Loucy (cell line): ENCODE data around the gene EFS.
"Not testable (repeated sequence)": the region's sequence is repeated elsewhere in the genome, so short reads cannot be mapped to it uniquely, and the experiment has no call there.

ENCODE experiments used
- H2AFZ ChIP-seq: fragments of 200-600 bp; sonication (generic); 2 replicates; pipeline ENCODE4 v1.6.0; 2016; ENCODE audit warnings: antibody characterized with exemption, mild to moderate bottlenecking, low read length, moderate library complexity
- H3F3A ChIP-seq: fragments of 200-600 bp; 2 replicates; pipeline ENCODE4 v1.6.0; 2016; ENCODE audit warnings: antibody characterized with exemption, low read depth, mild to moderate bottlenecking
- H3K27me3 ChIP-seq: fragments of 200-600 bp; sonication (generic); 2 replicates; pipeline ENCODE4 v1.6.1; 2014; ENCODE audit warnings: low read length, mild to moderate bottlenecking; ENCODE audit not compliant: insufficient read depth, poor library complexity, severe bottlenecking
- H3K36me3 ChIP-seq: fragments of 200-600 bp; sonication (generic); 2 replicates; pipeline ENCODE4 v1.6.1; 2016; ENCODE audit warnings: low read length; ENCODE audit not compliant: insufficient read depth
- H3K4me1 ChIP-seq: fragments of 200-600 bp; sonication (generic); 2 replicates; pipeline ENCODE4 v1.5.1; 2014; ENCODE audit warnings: low read length, mild to moderate bottlenecking; ENCODE audit not compliant: insufficient read depth, poor library complexity, severe bottlenecking
- H3K4me2 ChIP-seq: fragments of 200-600 bp; sonication (generic); 2 replicates; pipeline ENCODE4 v1.6.0; 2014; ENCODE audit warnings: antibody characterized with exemption, low read length, low read depth, mild to moderate bottlenecking; ENCODE audit not compliant: poor library complexity, severe bottlenecking
- H3K4me3 ChIP-seq: fragments of 200-600 bp; sonication (generic); 2 replicates; pipeline ENCODE4 v1.5.1; 2014; ENCODE audit warnings: low read length, mild to moderate bottlenecking, mixed read lengths; ENCODE audit not compliant: poor library complexity, severe bottlenecking
- H3K79me2 ChIP-seq: fragments of 200-600 bp; sonication (generic); 2 replicates; pipeline ENCODE4 v1.6.1; 2014; ENCODE audit warnings: low read length; ENCODE audit not compliant: insufficient read depth
- H3K9ac ChIP-seq: fragments of 200-600 bp; sonication (generic); 2 replicates; pipeline ENCODE4 v1.6.0; 2014; ENCODE audit warnings: mild to moderate bottlenecking, low read depth, low read length, moderate library complexity; ENCODE audit not compliant: poor library complexity, severe bottlenecking
- H3K9me2 ChIP-seq: fragments of 200-600 bp; sonication (generic); replicated peaks from 2 replicates; pipeline ENCODE4 v1.6.1; 2016; ENCODE audit warnings: low read depth, low read length, mixed read lengths
- H3K9me3 ChIP-seq: fragments of 200-600 bp; sonication (generic); 2 replicates; pipeline ENCODE4 v1.6.1; 2014; ENCODE audit warnings: mild to moderate bottlenecking, antibody characterized with exemption, low read length, low read depth; ENCODE audit not compliant: insufficient read depth
- H4K20me1 ChIP-seq: fragments of 200-600 bp; sonication (generic); 2 replicates; pipeline ENCODE4 v1.6.0; 2014; ENCODE audit warnings: antibody characterized with exemption, low read length, mild to moderate bottlenecking; ENCODE audit not compliant: insufficient read depth, poor library complexity, severe bottlenecking
- EZH2phosphoT487 ChIP-seq: fragments of 200-600 bp; IDR thresholded peaks from 2 replicates; pipeline ENCODE4 v1.6.1; 2018; ENCODE audit warnings: antibody characterized with exemption, mild to moderate bottlenecking, moderate library complexity, borderline replicate concordance
- TF ChIP-seq, protein P1 (sequence below): fragments of 200-600 bp; sonication (generic); conservative IDR thresholded peaks from 2 replicates; pipeline ENCODE4 v1.5.1; 2014; ENCODE audit warnings: mild to moderate bottlenecking, antibody characterized with exemption, low read length

The EFS gene

GRCh38 chr14:23326491-23327332, 38.3 kb downstream of the EFS start:
- H3K4me1 ChIP-seq: peaks cover 18% of the 10 kb centered on the region
- H3K27me3 ChIP-seq: no peaks in the 10 kb centered on the region
- H3K4me2 ChIP-seq: no peak overlapping the region
- H3K4me3 ChIP-seq: no peak overlapping the region
- no peak overlapping the region for H2AFZ ChIP-seq
- peaks cover 34% of the 10 kb centered on the region for H4K20me1 ChIP-seq
- H3K9me2 ChIP-seq: no peaks in the 10 kb centered on the region
- peaks cover 25% of the 10 kb centered on the region; the same call in 1 of the 2 replicates for H3K36me3 ChIP-seq
- peaks cover 33% of the 10 kb centered on the region for H3K79me2 ChIP-seq
- peaks cover 11% of the 10 kb centered on the region; the same call in 1 of the 2 replicates for H3F3A ChIP-seq
- H3K9ac ChIP-seq: no peak overlapping the region
- H3K9me3 ChIP-seq: no peaks in the 10 kb centered on the region
- TF ChIP-seq, protein P1, sequence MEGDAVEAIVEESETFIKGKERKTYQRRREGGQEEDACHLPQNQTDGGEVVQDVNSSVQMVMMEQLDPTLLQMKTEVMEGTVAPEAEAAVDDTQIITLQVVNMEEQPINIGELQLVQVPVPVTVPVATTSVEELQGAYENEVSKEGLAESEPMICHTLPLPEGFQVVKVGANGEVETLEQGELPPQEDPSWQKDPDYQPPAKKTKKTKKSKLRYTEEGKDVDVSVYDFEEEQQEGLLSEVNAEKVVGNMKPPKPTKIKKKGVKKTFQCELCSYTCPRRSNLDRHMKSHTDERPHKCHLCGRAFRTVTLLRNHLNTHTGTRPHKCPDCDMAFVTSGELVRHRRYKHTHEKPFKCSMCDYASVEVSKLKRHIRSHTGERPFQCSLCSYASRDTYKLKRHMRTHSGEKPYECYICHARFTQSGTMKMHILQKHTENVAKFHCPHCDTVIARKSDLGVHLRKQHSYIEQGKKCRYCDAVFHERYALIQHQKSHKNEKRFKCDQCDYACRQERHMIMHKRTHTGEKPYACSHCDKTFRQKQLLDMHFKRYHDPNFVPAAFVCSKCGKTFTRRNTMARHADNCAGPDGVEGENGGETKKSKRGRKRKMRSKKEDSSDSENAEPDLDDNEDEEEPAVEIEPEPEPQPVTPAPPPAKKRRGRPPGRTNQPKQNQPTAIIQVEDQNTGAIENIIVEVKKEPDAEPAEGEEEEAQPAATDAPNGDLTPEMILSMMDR: no peak

DNA sequence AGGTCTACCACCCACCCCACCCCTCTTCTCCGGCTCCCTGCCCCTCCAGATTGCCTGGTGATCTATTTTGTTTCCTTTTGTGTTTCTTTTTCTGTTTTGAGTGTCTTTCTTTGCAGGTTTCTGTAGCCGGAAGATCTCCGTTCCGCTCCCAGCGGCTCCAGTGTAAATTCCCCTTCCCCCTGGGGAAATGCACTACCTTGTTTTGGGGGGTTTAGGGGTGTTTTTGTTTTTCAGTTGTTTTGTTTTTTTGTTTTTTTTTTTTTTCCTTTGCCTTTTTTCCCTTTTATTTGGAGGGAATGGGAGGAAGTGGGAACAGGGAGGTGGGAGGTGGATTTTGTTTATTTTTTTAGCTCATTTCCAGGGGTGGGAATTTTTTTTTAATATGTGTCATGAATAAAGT, 39.2 kb downstream of the EFS start:
- not testable (repeated sequence) for H3K9me2 ChIP-seq, H2AFZ ChIP-seq, H3K4me2 ChIP-seq, H3K9me3 ChIP-seq, H3K9ac ChIP-seq, H3K27me3 ChIP-seq, H3K4me3 ChIP-seq
- H4K20me1 ChIP-seq: peaks cover 34% of the 10 kb centered on the region
- H3F3A ChIP-seq: peaks cover 11% of the 10 kb centered on the region; the same call in 1 of the 2 replicates
- peaks cover 25% of the 10 kb centered on the region; the same call in 1 of the 2 replicates for H3K36me3 ChIP-seq
- peaks cover 36% of the 10 kb centered on the region for H3K79me2 ChIP-seq
- peaks cover 18% of the 10 kb centered on the region for H3K4me1 ChIP-seq

GRCh38 chr14:23324993-23325392, 40.0 kb downstream of the EFS start:
- peak overlapping the region; percentile 99 for H3K4me2 ChIP-seq
- peaks cover 36% of the 10 kb centered on the region for H3K79me2 ChIP-seq
- no peak overlapping the region for H3K4me3 ChIP-seq
- no peak overlapping the region for H2AFZ ChIP-seq
- peaks cover 34% of the 10 kb centered on the region for H4K20me1 ChIP-seq
- H3K27me3 ChIP-seq: no peaks in the 10 kb centered on the region
- H3K36me3 ChIP-seq: peaks cover 25% of the 10 kb centered on the region; the same call in 1 of the 2 replicates
- no peaks in the 10 kb centered on the region for H3K9me2 ChIP-seq
- no peak overlapping the region for H3K9ac ChIP-seq
- peaks cover 24% of the 10 kb centered on the region for H3K4me1 ChIP-seq
- TF ChIP-seq EZH2phosphoT487: no peak
- TF ChIP-seq, protein P1: no peak
- H3K9me3 ChIP-seq: no peaks in the 10 kb centered on the region
- peaks cover 11% of the 10 kb centered on the region; the same call in 1 of the 2 replicates for H3F3A ChIP-seq
